ENCODE data around the gene LRMDA.
"Not testable (repeated sequence)": the region's sequence is repeated elsewhere in the genome, so short reads cannot be mapped to it uniquely, and the experiment has no call there.

Gene LRMDA

GRCh38 chr10:75761289-75761688 is 329.9 kb downstream of the LRMDA start:
- no peak for DNase-seq

- DNase-seq, result no peak
Measured at GRCh38 chr10:75762431-75762802, 331.0 kb downstream of the LRMDA start.

- no peak for DNase-seq
Measured at GRCh38 chr10:75763652-75764051, 332.2 kb downstream of the LRMDA start.

GRCh38 chr10:75764974-75765788 is 333.8 kb downstream of the LRMDA start:
- no peak for DNase-seq

- no peak for DNase-seq
Measured at GRCh38 chr10:75765789-75766096, 334.3 kb downstream of the LRMDA start.

- no peak for DNase-seq
Measured at GRCh38 chr10:75766106-75766505, 334.7 kb downstream of the LRMDA start.

- not testable (repeated sequence) for DNase-seq
Measured at GRCh38 chr10:75766752-75767151, 335.3 kb downstream of the LRMDA start.

GRCh38 chr10:75770626-75771081 is 339.2 kb downstream of the LRMDA start:
- DNase-seq, result no peak

GRCh38 chr10:75771606-75772005 is 340.2 kb downstream of the LRMDA start:
- no peak for DNase-seq

- no peak for DNase-seq
Measured at GRCh38 chr10:75772153-75772887, 340.9 kb downstream of the LRMDA start.

- no peak for DNase-seq
Measured at GRCh38 chr10:75773231-75773780, 341.9 kb downstream of the LRMDA start.

- DNase-seq, result no peak
Measured at GRCh38 chr10:75773813-75774782, 342.7 kb downstream of the LRMDA start.

GRCh38 chr10:75774783-75775490 is 343.5 kb downstream of the LRMDA start:
- DNase-seq, result no peak

- DNase-seq, result no peak
Measured at GRCh38 chr10:75776738-75777504, 345.5 kb downstream of the LRMDA start.

GRCh38 chr10:75778665-75779064 is 347.2 kb downstream of the LRMDA start:
- no peak for DNase-seq

GRCh38 chr10:75779276-75779675 is 347.9 kb downstream of the LRMDA start:
- no peak for DNase-seq

GRCh38 chr10:75782463-75783248 is 351.2 kb downstream of the LRMDA start:
- DNase-seq, result no peak

GRCh38 chr10:75788394-75789205 is 357.2 kb downstream of the LRMDA start:
- no peak for DNase-seq

GRCh38 chr10:75793848-75794247 is 362.4 kb downstream of the LRMDA start:
- no peak for DNase-seq

- DNase-seq, result no peak
Measured at GRCh38 chr10:75801121-75801520, 369.7 kb downstream of the LRMDA start.
